GM06990 (cell line): Measurements from ENCODE around the gene KCNN2.

Experiments used
- DNase-seq: peaks from one replicate; pipeline ENCODE4 v3.0.0-alpha.2; 2011; ENCODE audit not compliant: insufficient read length; ENCODE audit errors: extremely low read depth
- H3K27me3 ChIP-seq: replicated peaks from 2 replicates; pipeline ENCODE4 v1.6.0; 2011; ENCODE audit warnings: low read length; ENCODE audit not compliant: control insufficient read depth, insufficient read depth
- H3K36me3 ChIP-seq: 2 replicates; pipeline ENCODE4 v1.5.1; 2011; ENCODE audit warnings: low read length; ENCODE audit not compliant: control insufficient read depth, insufficient read depth
- H3K4me3 ChIP-seq: replicated peaks from 2 replicates; pipeline ENCODE4 v1.5.1; 2011; ENCODE audit warnings: low read depth, mild to moderate bottlenecking, control low read depth, low read length
- TF ChIP-seq, protein P1 (sequence below): IDR thresholded peaks from 2 replicates; pipeline ENCODE4 v1.5.1; 2011; ENCODE audit warnings: low read length, control low read depth, mild to moderate bottlenecking, inconsistent platforms; ENCODE audit not compliant: insufficient read depth, poor library complexity, severe bottlenecking

KCNN2 gene

DNA sequence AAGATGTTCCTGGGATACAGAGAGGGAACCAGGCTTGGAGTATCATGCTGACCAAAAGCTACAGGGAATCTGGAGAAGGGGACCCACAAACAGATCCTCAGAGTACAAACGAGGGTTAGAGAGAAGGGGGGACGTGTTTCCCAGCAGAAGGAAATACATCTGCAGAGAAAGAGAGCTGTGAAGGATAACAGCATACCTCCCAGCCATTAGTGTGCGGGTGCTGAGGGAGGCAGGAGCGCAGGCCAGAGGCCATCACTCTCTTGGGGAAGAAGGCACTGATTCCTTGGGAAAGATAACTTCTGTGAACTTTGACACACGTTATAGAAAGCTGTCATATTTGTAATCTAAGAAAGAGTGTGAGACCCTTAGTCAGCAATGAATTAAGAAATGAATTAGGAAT lies 96.9 kb downstream of the KCNN2 start:
- TF ChIP-seq, protein P1, sequence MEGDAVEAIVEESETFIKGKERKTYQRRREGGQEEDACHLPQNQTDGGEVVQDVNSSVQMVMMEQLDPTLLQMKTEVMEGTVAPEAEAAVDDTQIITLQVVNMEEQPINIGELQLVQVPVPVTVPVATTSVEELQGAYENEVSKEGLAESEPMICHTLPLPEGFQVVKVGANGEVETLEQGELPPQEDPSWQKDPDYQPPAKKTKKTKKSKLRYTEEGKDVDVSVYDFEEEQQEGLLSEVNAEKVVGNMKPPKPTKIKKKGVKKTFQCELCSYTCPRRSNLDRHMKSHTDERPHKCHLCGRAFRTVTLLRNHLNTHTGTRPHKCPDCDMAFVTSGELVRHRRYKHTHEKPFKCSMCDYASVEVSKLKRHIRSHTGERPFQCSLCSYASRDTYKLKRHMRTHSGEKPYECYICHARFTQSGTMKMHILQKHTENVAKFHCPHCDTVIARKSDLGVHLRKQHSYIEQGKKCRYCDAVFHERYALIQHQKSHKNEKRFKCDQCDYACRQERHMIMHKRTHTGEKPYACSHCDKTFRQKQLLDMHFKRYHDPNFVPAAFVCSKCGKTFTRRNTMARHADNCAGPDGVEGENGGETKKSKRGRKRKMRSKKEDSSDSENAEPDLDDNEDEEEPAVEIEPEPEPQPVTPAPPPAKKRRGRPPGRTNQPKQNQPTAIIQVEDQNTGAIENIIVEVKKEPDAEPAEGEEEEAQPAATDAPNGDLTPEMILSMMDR = no peak
- Histone ChIP-seq H3K36me3 (no peaks in the 10 kb centered on the region), H3K4me3 (no peak overlapping the region), H3K27me3 (no peaks in the 10 kb centered on the region)
- no peak for DNase-seq

DNA sequence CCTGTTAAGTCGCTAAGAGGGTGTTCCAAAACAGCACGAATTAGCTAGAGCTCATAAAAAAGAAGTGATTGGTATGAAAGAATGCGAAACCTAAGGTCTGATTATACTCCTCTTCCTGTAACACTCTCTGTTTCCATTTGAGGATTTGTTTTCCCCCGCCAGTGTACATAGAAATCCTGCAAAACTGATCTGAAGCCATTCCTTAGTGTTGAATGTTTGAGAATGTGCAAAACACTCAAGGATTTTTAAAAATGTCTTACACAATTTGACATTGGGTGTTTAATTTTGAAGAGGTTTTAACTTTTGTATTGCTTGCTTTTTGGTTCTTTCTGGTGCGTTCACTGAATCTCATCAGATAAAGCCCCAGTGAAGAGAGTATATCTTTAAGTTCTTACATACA lies 105.3 kb downstream of the KCNN2 start:
- TF ChIP-seq, protein P1 = no peak
- no peak for DNase-seq

DNA sequence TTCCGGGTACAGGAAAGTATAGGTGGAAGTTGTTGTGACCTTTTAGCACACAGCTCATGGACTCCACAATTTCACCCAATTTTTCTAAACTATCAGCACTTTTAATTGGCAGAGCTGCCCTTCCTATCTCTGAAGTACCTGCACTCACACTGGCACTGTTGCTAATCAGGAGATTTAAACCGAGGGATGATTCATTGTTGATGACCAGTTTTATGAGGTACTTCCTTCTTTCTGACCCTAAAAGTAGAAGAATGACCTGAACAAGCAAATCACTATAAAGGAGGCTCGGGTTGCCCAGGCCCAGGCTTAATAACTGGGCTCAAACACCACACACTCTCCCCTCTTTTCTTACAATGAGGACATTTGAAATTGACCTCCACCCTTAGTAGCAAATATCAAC lies 105.9 kb downstream of the KCNN2 start:
- Histone ChIP-seq H3K27me3 (no peaks in the 10 kb centered on the region), H3K4me3 (no peak overlapping the region), H3K36me3 (no peaks in the 10 kb centered on the region)
- TF ChIP-seq, protein P1 = no peak
- no peak for DNase-seq

More for the DNA sequence above, 105.3 kb downstream of the KCNN2 start:
- H3K36me3 ChIP-seq = no peaks in the 10 kb centered on the region
- H3K27me3 ChIP-seq = no peaks in the 10 kb centered on the region
- H3K4me3 ChIP-seq = no peak overlapping the region

DNA sequence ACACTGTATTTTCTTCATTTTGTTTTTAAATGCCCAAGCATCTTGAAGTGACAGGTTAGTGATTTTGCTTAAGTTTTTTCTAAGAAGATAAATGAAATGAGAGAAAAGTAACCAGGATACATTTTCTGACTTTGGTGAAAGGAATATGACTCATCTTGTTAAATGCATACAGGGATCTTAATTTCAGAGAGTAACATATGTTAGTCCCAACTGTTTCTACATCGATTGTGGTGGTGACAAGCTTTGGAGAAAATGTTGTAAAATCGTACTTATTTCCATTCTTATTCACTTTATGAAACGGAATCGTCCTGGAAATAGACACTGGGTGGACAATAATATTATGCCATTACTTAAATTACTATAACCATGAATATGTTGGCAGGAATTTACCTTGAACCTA lies 107.5 kb downstream of the KCNN2 start:
- Histone ChIP-seq H3K27me3 (no peaks in the 10 kb centered on the region), H3K4me3 (no peak overlapping the region), H3K36me3 (no peaks in the 10 kb centered on the region)
- DNase-seq = no peak
- TF ChIP-seq, protein P1 = no peak

DNA sequence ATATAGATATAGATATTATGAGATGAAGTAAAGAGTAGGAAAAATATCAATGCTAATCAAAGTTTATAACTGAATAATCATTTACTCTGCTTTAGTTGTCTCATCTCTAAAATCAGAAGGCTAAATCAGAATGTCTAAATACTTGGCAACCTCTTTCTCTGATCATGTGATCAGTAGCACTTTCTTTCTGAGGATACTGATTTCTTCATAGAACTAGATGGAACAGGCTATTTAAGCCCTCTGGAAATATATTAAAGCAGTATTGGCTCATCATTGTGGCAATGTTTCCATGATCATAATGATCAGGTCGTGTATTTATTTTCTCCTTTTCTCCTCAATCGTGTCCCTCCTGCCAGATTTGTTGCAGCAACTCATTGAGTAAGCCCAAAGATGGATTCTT lies 109.7 kb downstream of the KCNN2 start:
- Histone ChIP-seq H3K4me3 (no peak overlapping the region), H3K36me3 (no peaks in the 10 kb centered on the region), H3K27me3 (no peaks in the 10 kb centered on the region)
- TF ChIP-seq, protein P1 = no peak
- no peak for DNase-seq

DNA sequence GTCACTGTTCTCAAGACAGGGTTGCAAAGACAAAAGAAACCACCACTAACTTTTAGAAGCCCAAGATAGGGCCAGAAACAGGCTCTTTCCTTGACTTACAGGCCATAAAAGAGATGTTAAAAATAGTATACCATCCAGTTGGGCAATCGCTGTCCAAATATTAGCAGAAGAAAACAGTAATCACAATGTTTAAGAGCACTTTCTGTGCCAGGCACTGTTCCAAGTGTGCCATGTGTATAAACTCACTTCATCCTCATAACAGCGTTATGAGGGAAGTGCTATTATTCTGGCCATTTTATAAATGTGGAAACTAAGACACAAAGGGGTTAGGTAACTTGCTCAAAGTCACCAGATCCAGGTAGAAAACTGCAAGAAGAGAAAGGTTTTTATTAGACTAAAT lies 111.7 kb downstream of the KCNN2 start:
- DNase-seq = no peak
- Histone ChIP-seq H3K4me3 (no peak overlapping the region), H3K27me3 (no peaks in the 10 kb centered on the region), H3K36me3 (no peaks in the 10 kb centered on the region)
- TF ChIP-seq, protein P1 = no peak
